Measurements from ENCODE around the gene MCUB.
A peak's percentile ranks its signal among the peaks of the same experiment; 100 is the strongest.

The MCUB gene

GRCh38 chr4:109560687-109561461 is 828 bp downstream of the MCUB start:
- TF ChIP-seq EZH2phosphoT487 (IDR thresholded peaks at IDR 0.05; ENCODE audit: borderline replicate concordance): no peak
- TF ChIP-seq, protein P1, sequence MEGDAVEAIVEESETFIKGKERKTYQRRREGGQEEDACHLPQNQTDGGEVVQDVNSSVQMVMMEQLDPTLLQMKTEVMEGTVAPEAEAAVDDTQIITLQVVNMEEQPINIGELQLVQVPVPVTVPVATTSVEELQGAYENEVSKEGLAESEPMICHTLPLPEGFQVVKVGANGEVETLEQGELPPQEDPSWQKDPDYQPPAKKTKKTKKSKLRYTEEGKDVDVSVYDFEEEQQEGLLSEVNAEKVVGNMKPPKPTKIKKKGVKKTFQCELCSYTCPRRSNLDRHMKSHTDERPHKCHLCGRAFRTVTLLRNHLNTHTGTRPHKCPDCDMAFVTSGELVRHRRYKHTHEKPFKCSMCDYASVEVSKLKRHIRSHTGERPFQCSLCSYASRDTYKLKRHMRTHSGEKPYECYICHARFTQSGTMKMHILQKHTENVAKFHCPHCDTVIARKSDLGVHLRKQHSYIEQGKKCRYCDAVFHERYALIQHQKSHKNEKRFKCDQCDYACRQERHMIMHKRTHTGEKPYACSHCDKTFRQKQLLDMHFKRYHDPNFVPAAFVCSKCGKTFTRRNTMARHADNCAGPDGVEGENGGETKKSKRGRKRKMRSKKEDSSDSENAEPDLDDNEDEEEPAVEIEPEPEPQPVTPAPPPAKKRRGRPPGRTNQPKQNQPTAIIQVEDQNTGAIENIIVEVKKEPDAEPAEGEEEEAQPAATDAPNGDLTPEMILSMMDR (conservative IDR thresholded peaks at IDR 0.05; ENCODE audit: low read length): no peak
- no peaks in the 10 kb centered on the region for H3K36me3 ChIP-seq (ENCODE audit: insufficient read depth, low read length)
- H3K79me2 ChIP-seq (ENCODE audit: insufficient read depth, low read length): peaks cover 4% of the 10 kb centered on the region; the same call in 1 of the 2 replicates
- H3K4me2 ChIP-seq (ENCODE audit: low read depth, low read length, poor library complexity, severe bottlenecking): peak overlapping the region; percentile 82
- no peaks in the 10 kb centered on the region for H3K9me2 ChIP-seq (replicated peaks; ENCODE audit: low read depth, low read length)
- H3K4me3 ChIP-seq (ENCODE audit: low read length, poor library complexity, severe bottlenecking): peak overlapping the region; percentile 83
- H3K9me3 ChIP-seq (ENCODE audit: insufficient read depth, low read depth, low read length): no peaks in the 10 kb centered on the region
- H3K4me1 ChIP-seq (ENCODE audit: insufficient read depth, low read length, poor library complexity, severe bottlenecking): peaks cover 22% of the 10 kb centered on the region
- H3K27me3 ChIP-seq (ENCODE audit: insufficient read depth, low read length, poor library complexity, severe bottlenecking): no peaks in the 10 kb centered on the region
- peak overlapping the region; percentile 80 for H3K9ac ChIP-seq (ENCODE audit: low read depth, low read length, poor library complexity, severe bottlenecking)
- H2AFZ ChIP-seq (ENCODE audit: low read length): peak overlapping the region; percentile 81
- H3F3A ChIP-seq (ENCODE audit: low read depth): no peaks in the 10 kb centered on the region
- H4K20me1 ChIP-seq (ENCODE audit: insufficient read depth, low read length, poor library complexity, severe bottlenecking): no peaks in the 10 kb centered on the region

DNA sequence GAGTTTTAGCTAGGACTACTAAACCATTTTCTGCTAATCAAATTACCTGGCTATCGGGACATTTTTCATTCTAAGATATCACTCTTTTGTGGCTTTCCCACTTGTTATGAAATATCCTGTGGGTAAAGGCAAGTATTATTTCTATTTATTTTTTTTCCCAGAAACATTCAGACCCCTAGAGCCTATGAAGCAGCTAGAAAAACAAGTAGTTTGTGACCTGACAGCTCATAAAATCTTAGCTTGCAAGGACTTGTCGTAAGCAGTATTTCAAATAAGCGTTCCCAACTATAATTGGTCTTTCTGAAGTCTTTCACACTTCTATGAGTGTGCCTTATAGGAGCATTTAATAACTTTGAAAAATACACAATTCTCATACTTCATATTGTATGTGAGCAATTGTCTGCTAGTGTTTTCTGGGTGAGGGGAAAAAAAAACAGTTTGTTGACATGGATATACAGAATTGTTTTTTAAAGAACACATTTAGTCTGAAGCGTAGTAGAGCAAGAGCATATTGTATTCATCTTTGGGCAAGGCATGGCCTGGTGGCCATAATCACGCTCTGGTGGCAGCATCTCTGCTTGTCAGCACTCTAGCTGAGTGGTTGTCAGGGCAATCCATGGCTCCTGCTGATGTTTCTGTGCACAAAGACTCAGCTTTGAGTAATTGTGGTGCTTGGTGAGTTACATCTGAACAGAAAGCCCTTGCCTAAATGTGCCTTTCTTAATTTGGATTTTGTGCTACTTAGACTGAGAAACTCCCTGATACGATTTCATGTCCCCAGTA is 2.6 kb downstream of the MCUB start:
- Histone ChIP-seq H3K79me2 (ENCODE audit: insufficient read depth, low read length) (peaks cover 4% of the 10 kb centered on the region; the same call in 1 of the 2 replicates), H3K9ac (ENCODE audit: low read depth, low read length, poor library complexity, severe bottlenecking) (no peak overlapping the region), H2AFZ (ENCODE audit: low read length) (no peak overlapping the region), H3K9me3 (ENCODE audit: insufficient read depth, low read depth, low read length) (no peaks in the 10 kb centered on the region), H3K4me2 (ENCODE audit: low read depth, low read length, poor library complexity, severe bottlenecking) (peak overlapping the region; percentile 7), H3F3A (ENCODE audit: low read depth) (no peaks in the 10 kb centered on the region), H3K4me3 (ENCODE audit: low read length, poor library complexity, severe bottlenecking) (no peak overlapping the region), H4K20me1 (ENCODE audit: insufficient read depth, low read length, poor library complexity, severe bottlenecking) (no peaks in the 10 kb centered on the region), H3K4me1 (ENCODE audit: insufficient read depth, low read length, poor library complexity, severe bottlenecking) (peaks cover 22% of the 10 kb centered on the region), H3K27me3 (ENCODE audit: insufficient read depth, low read length, poor library complexity, severe bottlenecking) (no peaks in the 10 kb centered on the region), H3K36me3 (ENCODE audit: insufficient read depth, low read length) (no peaks in the 10 kb centered on the region), H3K9me2 (replicated peaks; ENCODE audit: low read depth, low read length) (no peaks in the 10 kb centered on the region)
- TF ChIP-seq EZH2phosphoT487 (IDR thresholded peaks at IDR 0.05; ENCODE audit: borderline replicate concordance): no peak
- TF ChIP-seq, protein P1 (conservative IDR thresholded peaks at IDR 0.05; ENCODE audit: low read length): no peak

DNA sequence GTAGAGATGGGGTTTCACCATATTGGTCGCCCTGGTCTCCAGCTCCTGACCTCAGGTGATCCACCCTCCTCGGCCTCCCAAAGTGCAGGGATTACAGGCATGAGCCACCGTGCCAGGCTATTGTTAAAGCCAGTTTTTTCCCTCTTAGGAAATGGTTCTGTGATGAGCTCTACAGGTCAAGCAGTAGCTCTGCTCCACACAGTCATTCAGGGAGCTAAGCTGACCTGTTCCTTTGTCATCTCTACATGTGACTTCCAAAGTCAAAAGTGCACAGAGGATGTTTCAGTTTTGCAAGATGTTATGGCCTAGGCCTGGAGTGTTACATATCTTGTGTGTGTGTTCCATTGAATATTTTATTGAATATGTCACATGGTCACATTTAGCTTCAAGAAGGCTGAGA is 11.4 kb downstream of the MCUB start:
- Histone ChIP-seq H3F3A (ENCODE audit: low read depth) (no peaks in the 10 kb centered on the region), H3K4me2 (ENCODE audit: low read depth, low read length, poor library complexity, severe bottlenecking) (no peak overlapping the region), H2AFZ (ENCODE audit: low read length) (no peak overlapping the region), H3K9me3 (ENCODE audit: insufficient read depth, low read depth, low read length) (no peaks in the 10 kb centered on the region), H4K20me1 (ENCODE audit: insufficient read depth, low read length, poor library complexity, severe bottlenecking) (no peaks in the 10 kb centered on the region), H3K9ac (ENCODE audit: low read depth, low read length, poor library complexity, severe bottlenecking) (no peak overlapping the region), H3K4me1 (ENCODE audit: insufficient read depth, low read length, poor library complexity, severe bottlenecking) (peaks cover 9% of the 10 kb centered on the region), H3K36me3 (ENCODE audit: insufficient read depth, low read length) (no peaks in the 10 kb centered on the region), H3K4me3 (ENCODE audit: low read length, poor library complexity, severe bottlenecking) (no peak overlapping the region), H3K79me2 (ENCODE audit: insufficient read depth, low read length) (no peaks in the 10 kb centered on the region), H3K9me2 (replicated peaks; ENCODE audit: low read depth, low read length) (no peaks in the 10 kb centered on the region), H3K27me3 (ENCODE audit: insufficient read depth, low read length, poor library complexity, severe bottlenecking) (no peaks in the 10 kb centered on the region)
- TF ChIP-seq, protein P1 (conservative IDR thresholded peaks at IDR 0.05; ENCODE audit: low read length): no peak
- TF ChIP-seq EZH2phosphoT487 (IDR thresholded peaks at IDR 0.05; ENCODE audit: borderline replicate concordance): no peak

All from Loucy (cell line).